Naive B cell (primary cell): Measurements from ENCODE around the gene KLRK1. TPM values are rescaled to one million over a fixed set of nuclear protein-coding genes. Genes with fewer than 3 reads are reported as not detected.
A peak's percentile ranks its signal among the peaks of the same experiment; 100 is the strongest.
"Not testable (repeated sequence)": the region's sequence is repeated elsewhere in the genome, so short reads cannot be mapped to it uniquely, and the experiment has no call there.

ENCODE experiments used
- ATAC-seq, 2 donors: fragments of 150-1000 bp; cut with Tn5 transposase; 2 replicates each; pipeline ENCODE4 v1.10.0; 2021; ENCODE audit warnings: low read depth in 2 of 2, mild to moderate bottlenecking in 2 of 2, moderate library complexity in 2 of 2
- DNase-seq: peaks from one replicate; pipeline ENCODE4 v3.0.0; 2022
- H3K27ac Mint-ChIP-seq, 6 donors: one replicate each; pipeline ENCODE4 v1.8.0; 2020 to 2022; ENCODE audit warnings: mild to moderate bottlenecking in 6 of 6, mixed read lengths in 6 of 6, moderate library complexity in 5 of 6, inconsistent platforms in 2 of 6
- H3K27me3 Mint-ChIP-seq, 3 donors: one replicate each; pipeline ENCODE4 v1.8.0; 2021 to 2022; ENCODE audit warnings: mixed read lengths in 3 of 3, mild to moderate bottlenecking in 1 of 3
- H3K36me3 Mint-ChIP-seq, 2 donors: one replicate each; pipeline ENCODE4 v1.8.0; 2020 to 2022; ENCODE audit warnings: mixed read lengths in 2 of 2, inconsistent platforms in 1 of 2, mild to moderate bottlenecking in 1 of 2
- H3K4me1 Mint-ChIP-seq, 3 donors: one replicate each; pipeline ENCODE4 v1.8.0; 2020 to 2022; ENCODE audit warnings: mixed read lengths in 3 of 3, inconsistent platforms in 1 of 3, mild to moderate bottlenecking in 1 of 3, moderate library complexity in 1 of 3
- H3K4me3 Mint-ChIP-seq, 8 donors: one replicate each; pipeline ENCODE4 v1.8.0; 2020 to 2022; ENCODE audit warnings: mild to moderate bottlenecking in 8 of 8, mixed read lengths in 8 of 8, moderate library complexity in 8 of 8, inconsistent platforms in 2 of 8
- H3K9me3 Mint-ChIP-seq, 7 donors: one replicate each; pipeline ENCODE4 v1.8.0; 2020 to 2022; ENCODE audit warnings: mixed read lengths in 7 of 7, mild to moderate bottlenecking in 5 of 7, inconsistent platforms in 2 of 7, moderate library complexity in 1 of 7
- polyA plus RNA-seq, 6 donors: library from polyadenylated mRNA; unstranded; fragments of 300-500 nt; fragmentation: Illumina TruSeq; gene quantifications; one replicate each; pipeline ENCODE4 v1.2.3, GENCODE V29; 2021; ENCODE audit warnings: low read depth in 6 of 6

Gene KLRK1
- polyA plus RNA-seq, 6 donors from 2014 or later: 3.3 to 56.7 (median 35.3) TPM

DNA sequence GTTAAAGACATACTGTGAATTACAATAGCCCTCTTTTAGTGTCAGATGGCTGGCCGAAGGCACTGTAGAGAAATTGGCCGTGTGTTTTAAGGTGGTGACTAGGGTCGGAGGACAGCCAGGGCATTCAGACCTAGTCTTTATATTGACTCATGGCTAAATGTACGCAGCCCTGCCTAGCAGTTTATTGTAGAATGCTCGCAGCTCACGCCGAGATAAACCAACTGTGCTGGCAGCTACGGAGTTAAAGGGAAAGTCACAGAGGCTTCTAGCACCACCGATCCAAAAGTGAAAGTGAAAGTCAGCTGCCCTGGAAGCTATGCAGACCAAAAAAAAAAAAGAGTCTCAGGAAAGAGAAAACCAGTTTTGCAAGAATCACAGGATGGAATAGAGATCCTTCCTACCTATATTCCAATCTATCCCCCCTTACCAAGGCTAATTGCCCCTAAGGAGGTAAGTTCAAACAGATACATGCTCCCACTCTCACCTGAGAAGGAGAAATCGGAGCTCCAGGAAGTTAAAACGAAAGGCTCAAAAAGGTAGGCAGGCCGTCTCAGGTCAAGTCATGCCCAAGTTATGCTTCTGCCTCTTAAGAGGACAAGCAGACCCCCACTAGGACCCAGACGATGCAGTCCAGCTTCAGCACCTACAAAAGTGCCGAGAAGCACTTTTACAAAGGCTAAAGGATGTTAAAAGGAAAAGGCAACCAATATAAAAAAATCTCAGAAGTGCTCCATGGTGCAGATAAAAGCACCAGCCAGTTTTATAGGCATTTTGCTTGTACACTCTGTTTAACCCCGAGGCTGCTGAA is 24.8 kb downstream of the KLRK1 start:
- peaks cover 4 to 22% (median 11%) of the 10 kb centered on the region in 3 donors for H3K4me1 Mint-ChIP-seq
- H3K36me3 Mint-ChIP-seq: peaks cover 6 to 10% of the 10 kb centered on the region in 2 donors
- no peak overlapping the region for H3K4me3 Mint-ChIP-seq
- peaks cover 0 to 4% (median 0%) of the 10 kb centered on the region in 7 donors for H3K9me3 Mint-ChIP-seq
- DNase-seq (peak; percentile 72), ATAC-seq (peak; percentile 82 to 84)
- H3K27me3 Mint-ChIP-seq: peaks cover 0 to under 1% (median 0%) of the 10 kb centered on the region in 3 donors
- no peak overlapping the region for H3K27ac Mint-ChIP-seq

DNA sequence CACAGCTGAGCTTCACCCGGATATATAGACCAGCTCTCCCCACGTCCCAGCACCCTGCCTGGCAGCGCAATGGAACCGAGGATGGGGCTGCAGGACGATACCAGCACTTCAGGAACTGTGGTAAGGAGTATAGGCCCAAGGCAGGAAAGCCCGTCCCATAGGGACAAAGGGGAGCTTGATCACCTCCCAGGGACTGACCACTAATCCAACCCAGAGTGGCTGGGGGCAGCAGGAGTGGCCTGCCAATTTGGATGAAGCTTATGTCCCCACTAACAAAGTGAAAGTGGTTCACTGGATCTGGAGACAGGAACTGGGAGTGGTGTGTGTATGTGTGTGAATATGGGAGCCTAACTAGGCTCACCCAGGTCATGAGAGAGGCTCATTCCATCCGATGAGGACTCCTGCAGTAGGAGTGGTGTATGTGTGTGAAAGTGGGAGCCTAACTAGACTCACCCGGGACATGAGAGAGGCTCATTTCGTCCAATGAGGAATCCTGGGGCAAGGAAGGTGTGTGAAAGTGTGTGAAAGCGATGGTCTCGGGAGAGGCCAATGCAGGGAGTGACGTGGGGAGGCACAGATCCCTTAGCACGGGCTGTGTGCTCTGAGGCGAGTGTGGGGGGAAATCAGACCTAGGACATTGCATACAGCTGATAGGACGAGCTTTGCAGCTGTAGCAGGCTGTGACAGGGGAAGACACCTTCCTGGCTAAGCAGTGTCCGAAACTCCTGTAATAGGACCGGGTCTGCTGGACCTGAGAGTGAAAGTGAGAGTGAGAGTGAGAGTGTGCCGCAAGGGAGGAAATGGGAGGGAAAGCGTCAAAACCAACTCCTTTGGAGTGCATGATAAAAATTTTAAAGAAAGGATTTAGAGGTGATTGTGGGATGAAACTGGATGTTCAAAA is 25.7 kb downstream of the KLRK1 start:
- no peak overlapping the region for H3K27ac Mint-ChIP-seq
- H3K36me3 Mint-ChIP-seq: peaks cover 4 to 10% of the 10 kb centered on the region in 2 donors
- H3K27me3 Mint-ChIP-seq: no peaks in the 10 kb centered on the region
- peaks cover 0 to 4% (median 0%) of the 10 kb centered on the region in 7 donors for H3K9me3 Mint-ChIP-seq
- no peak overlapping the region for H3K4me3 Mint-ChIP-seq
- ATAC-seq (peak; percentile 58 to 59), DNase-seq (peak; percentile 47)
- peaks cover 4 to 22% (median 11%) of the 10 kb centered on the region in 3 donors for H3K4me1 Mint-ChIP-seq

DNA sequence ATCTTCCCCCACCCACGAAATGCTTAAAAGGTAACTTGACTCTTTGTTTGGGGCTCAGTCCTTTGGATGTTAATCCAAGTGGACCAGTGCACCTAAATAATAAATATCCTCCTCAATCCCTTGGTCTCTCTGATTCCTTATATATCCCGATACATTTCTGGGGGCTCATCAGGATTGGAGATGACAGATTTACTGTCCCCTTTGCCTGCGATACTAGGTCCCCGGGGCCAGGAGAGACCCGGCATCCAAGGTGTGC is 26.3 kb downstream of the KLRK1 start:
- Mint-ChIP-seq H3K27ac (no peak overlapping the region), H3K4me3 (no peak overlapping the region), H3K36me3 (peaks cover 4 to 9% of the 10 kb centered on the region in 2 donors), H3K27me3 (no peaks in the 10 kb centered on the region), H3K4me1 (peaks cover 4 to 18% (median 11%) of the 10 kb centered on the region in 3 donors), H3K9me3 (peaks cover 0 to 4% (median 0%) of the 10 kb centered on the region in 7 donors)
- DNase-seq (no peak), ATAC-seq (no peak)

DNA sequence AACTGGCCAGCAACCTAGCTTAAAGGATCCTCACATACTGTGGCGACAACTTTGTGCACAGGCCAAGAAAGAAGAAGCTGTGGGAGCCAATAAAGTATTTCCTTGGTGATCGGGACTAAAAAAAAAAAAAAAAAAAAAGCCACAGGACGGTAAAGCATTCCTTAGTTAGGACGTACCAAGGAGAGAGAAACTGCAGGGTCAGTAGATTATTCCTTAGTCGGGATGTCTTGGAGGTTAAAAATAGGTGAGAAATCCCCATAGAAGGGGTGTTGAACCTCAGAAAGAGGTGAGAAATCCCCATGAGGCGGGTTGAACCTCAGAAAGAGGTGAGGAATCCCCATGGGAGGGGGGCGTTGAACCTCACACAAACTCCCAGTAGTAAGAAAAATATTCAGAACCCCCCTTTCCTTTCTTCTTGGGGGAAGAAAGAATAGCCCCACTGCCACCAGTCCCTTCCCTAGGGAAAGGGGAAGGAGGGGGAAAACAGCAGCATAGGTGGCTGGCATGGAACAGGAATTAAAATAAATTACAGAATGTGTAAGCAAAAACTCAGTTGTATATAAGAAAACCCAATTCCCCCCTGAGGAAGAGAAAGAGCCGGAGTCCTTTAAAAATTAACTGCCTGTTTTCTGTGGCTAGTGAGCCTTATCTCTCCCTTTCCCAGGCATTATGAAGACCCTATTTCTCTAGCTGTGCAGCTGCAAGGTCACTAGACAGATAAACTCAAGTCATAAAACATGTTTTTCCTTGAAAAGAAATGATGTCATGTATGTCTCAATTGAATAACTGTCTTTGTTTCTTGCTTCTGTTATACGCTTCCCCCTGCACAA is 26.8 kb downstream of the KLRK1 start:
- no peak for ATAC-seq
- H3K27ac Mint-ChIP-seq: peak overlapping the region in 3 of 6 donors; percentile 24 to 86 (median 46)
- peaks cover 4% of the 10 kb centered on the region in 2 donors for H3K36me3 Mint-ChIP-seq
- H3K27me3 Mint-ChIP-seq: no peaks in the 10 kb centered on the region
- H3K9me3 Mint-ChIP-seq: peaks cover 0 to 4% (median 0%) of the 10 kb centered on the region in 7 donors
- no peak for DNase-seq
- peaks cover 4 to 12% (median 11%) of the 10 kb centered on the region in 3 donors for H3K4me1 Mint-ChIP-seq
- H3K4me3 Mint-ChIP-seq: peak overlapping the region in 3 of 8 donors; percentile 30 to 65 (median 32)

DNA sequence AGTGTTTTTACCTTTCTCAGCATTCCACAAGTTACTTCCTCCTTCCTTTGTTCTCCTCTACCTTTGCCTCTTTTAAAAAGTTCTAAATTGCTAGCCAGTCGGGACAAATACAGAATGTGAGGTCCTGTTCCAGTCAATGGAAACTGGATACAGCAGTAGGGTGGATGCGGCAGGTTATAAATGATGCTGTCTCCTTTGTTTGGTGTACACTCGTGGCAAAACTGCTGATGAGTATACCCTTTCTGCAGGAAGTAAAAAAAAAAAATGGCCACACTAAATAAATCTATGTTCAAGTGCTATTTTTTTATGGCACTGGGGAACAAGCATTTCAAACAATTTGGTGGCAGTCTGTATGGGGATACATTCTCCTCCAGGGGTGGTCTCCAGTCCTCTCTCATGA is 27.5 kb downstream of the KLRK1 start:
- H3K27me3 Mint-ChIP-seq: no peaks in the 10 kb centered on the region
- H3K9me3 Mint-ChIP-seq: peaks cover 0 to 4% (median 0%) of the 10 kb centered on the region in 7 donors
- H3K4me1 Mint-ChIP-seq: peaks cover 4 to 11% (median 11%) of the 10 kb centered on the region in 3 donors
- H3K27ac Mint-ChIP-seq: peak overlapping the region in 4 of 6 donors; percentile 21 to 86 (median 38)
- ATAC-seq: no peak
- no peak for DNase-seq
- H3K4me3 Mint-ChIP-seq: peak overlapping the region in 3 of 8 donors; percentile 30 to 65 (median 32)
- peaks cover 0 to 4% of the 10 kb centered on the region in 2 donors for H3K36me3 Mint-ChIP-seq

DNA sequence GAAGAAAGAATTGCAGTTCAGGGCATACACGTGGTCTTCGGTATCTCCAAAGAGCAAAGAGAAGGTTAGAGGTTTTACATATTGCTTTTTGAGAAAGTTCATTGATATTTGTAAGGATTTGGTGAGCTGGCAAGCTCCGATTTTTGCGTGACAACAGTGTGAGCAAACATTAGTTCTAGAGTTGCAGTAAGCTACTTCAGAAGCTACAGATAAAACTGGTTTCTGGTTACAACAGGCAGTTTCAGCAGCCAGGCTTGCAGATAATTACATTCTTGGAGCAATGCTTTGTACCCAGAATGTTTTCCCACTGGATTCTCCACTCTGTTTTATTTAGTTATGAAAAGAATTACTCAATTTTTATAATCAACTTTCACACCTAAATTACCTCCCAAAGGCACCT is 28.2 kb downstream of the KLRK1 start:
- Mint-ChIP-seq H3K36me3 (peaks cover 0 to 4% of the 10 kb centered on the region in 2 donors), H3K9me3 (peaks cover 0 to 4% (median 0%) of the 10 kb centered on the region in 7 donors), H3K27me3 (no peaks in the 10 kb centered on the region), H3K4me3 (no peak overlapping the region), H3K4me1 (peaks cover 4 to 11% (median 6%) of the 10 kb centered on the region in 3 donors), H3K27ac (peak overlapping the region in 1 of 6 donors; percentile 28)
- no peak for DNase-seq
- ATAC-seq: no peak

DNA sequence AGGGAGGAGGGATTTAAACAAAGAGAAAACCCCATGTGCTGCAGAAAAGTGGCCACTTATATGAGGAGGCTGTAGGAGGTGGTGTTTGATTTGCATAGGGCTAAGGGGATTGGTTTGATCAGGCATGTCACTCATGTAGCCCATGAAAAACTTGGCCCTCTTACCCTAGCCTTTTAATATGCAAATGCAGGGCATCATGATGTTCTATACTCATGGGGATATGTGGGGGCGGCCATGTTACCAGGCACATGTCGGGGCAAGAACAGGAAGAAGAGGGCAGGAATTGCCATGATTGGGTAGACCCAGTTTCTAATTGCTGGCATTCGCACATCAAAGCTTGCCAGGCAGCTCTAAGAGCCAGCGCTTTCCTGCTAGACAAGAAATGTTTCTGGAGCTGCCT is 28.8 kb downstream of the KLRK1 start:
- DNase-seq: no peak
- ATAC-seq: no peak
- Mint-ChIP-seq H3K27me3 (no peaks in the 10 kb centered on the region), H3K9me3 (peaks cover 0 to 4% (median 0%) of the 10 kb centered on the region in 7 donors), H3K4me3 (no peak overlapping the region), H3K4me1 (peaks cover 4 to 11% (median 6%) of the 10 kb centered on the region in 3 donors), H3K27ac (no peak overlapping the region), H3K36me3 (peaks cover 0 to 4% of the 10 kb centered on the region in 2 donors)

DNA sequence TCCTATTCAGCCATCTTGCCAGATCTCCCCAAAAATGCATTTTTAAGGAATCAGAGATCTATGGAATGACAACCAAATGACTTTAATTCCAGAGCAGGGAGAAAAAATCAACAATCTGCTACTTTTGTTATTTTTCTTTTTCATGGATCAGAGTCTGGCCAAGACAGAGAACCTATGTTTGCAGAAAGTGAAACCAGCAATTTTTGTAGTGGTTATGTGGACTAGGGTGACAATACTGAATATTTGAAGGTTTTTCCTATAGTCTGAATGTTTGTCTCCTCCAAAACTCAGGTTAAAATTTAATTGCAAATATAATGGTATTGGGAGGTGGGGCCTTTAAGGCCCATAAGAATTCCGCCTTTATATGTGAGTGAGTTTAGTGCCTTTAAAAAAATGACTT is 30.9 kb downstream of the KLRK1 start:
- H3K4me3 Mint-ChIP-seq: no peak overlapping the region

DNA sequence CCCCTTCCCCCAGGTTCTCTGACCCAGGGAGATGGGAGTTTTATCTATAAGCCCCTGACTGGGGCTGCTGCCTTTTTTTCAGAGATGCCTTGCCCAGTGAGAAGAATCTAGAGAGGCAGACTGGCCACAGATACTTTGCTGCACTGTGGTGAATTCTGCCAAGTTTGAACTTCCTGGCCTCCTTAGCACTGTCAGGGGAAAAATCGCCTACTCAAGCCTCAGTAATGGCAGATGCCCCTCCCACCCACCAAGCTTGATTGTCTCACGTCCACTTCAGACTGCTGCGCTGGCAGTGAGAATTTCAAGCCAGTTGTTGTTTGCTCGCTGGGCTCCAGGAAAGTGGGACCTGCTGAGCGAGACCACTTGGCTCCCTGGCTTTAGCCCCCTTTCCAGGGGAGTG is 31.7 kb downstream of the KLRK1 start:
- Mint-ChIP-seq H3K4me1 (peaks cover 4 to 11% (median 6%) of the 10 kb centered on the region in 3 donors), H3K4me3 (no peak overlapping the region), H3K27me3 (peaks cover 0 to 3% (median under 1%) of the 10 kb centered on the region in 3 donors), H3K36me3 (peaks cover 0 to 4% of the 10 kb centered on the region in 2 donors), H3K9me3 (peaks cover 0 to 4% (median 0%) of the 10 kb centered on the region in 7 donors), H3K27ac (no peak overlapping the region)
- no peak for ATAC-seq
- no peak for DNase-seq

More for the DNA sequence above, 30.9 kb downstream of the KLRK1 start:
- peak overlapping the region in 1 of 6 donors; percentile 22 for H3K27ac Mint-ChIP-seq
- ATAC-seq: no peak
- peaks cover 0 to 4% (median 0%) of the 10 kb centered on the region in 7 donors for H3K9me3 Mint-ChIP-seq
- H3K4me1 Mint-ChIP-seq: peaks cover 4 to 11% (median 6%) of the 10 kb centered on the region in 3 donors
- peaks cover 0 to 4% of the 10 kb centered on the region in 2 donors for H3K36me3 Mint-ChIP-seq
- H3K27me3 Mint-ChIP-seq: no peaks in the 10 kb centered on the region
- DNase-seq: no peak

DNA sequence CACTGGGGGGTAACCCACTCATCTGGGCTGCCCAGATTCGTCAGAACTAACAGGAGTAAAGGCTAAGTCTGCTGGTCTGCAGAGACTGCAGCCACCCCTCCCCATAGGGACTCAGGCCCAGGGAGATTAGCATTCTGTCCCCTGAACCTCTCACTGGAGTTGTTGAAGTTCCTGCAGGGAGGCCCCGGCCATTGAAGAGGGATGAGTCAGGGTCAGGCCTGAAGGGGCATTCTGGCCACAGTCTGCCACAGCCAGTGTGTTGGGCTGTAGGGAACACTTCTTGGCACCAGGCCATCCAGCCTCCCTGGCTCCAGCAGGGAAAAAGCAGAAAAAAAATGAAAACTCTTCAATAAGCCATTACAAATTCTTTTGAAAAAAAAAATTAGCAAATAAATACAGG is 35.3 kb downstream of the KLRK1 start:
- Mint-ChIP-seq H3K27ac (no peak overlapping the region), H3K27me3 (peaks cover 7 to 22% (median 13%) of the 10 kb centered on the region in 3 donors), H3K36me3 (peaks cover 0 to 5% of the 10 kb centered on the region in 2 donors), H3K4me3 (no peak overlapping the region), H3K4me1 (peaks cover 0 to 2% (median 0%) of the 10 kb centered on the region in 3 donors), H3K9me3 (peaks cover 0 to 8% (median 2%) of the 10 kb centered on the region in 7 donors)
- DNase-seq (no peak), ATAC-seq (no peak)

DNA sequence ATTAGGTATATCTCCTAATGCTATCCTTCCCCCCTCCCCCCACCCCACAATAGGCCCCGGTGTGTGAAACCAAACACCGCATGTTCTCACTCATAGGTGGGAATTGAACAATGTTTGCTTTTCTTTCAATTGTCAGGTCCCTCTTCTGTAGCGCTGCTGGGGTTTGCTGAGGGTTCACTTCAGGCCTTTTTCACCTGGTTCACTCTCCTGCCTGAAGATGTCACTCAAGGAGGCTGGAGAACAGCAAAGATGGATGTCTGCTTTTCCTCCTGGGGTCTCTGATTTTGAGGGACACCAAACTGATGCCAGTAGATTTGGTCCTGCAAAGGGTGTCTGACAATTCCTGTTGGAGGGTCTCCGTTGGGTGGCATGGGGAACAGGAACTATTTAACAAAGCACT is 35.8 kb downstream of the KLRK1 start:
- Mint-ChIP-seq H3K27me3 (peaks cover 7 to 22% (median 13%) of the 10 kb centered on the region in 3 donors), H3K4me3 (no peak overlapping the region), H3K27ac (no peak overlapping the region), H3K9me3 (peaks cover 0 to 8% (median 2%) of the 10 kb centered on the region in 7 donors), H3K4me1 (peaks cover 0 to 2% (median 0%) of the 10 kb centered on the region in 3 donors), H3K36me3 (peaks cover 0 to 5% of the 10 kb centered on the region in 2 donors)
- ATAC-seq (no peak), DNase-seq (no peak)

DNA sequence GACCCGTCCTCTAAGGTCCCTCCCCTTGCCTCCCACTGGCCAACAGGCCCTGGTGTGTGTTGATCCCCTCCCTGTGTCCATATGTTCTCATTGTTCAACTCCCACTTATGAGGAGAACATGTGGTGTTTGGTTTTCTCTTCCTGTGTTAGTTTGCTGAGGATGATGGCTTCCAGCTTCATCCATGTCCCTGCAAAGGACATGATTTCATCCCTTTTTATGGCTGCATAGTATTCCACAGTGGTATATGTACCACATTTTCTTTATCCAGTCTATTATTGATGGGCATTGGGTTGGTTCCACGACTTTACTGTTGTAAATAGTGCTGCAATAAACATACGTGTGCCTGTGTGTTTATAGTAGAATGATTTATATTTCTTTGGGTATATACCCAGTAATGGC is 38.4 kb downstream of the KLRK1 start:
- H3K27me3 Mint-ChIP-seq: peaks cover 7 to 22% (median 13%) of the 10 kb centered on the region in 3 donors
- not testable (repeated sequence) for H3K27ac Mint-ChIP-seq, DNase-seq, H3K36me3 Mint-ChIP-seq, ATAC-seq, H3K4me3 Mint-ChIP-seq, H3K4me1 Mint-ChIP-seq, H3K9me3 Mint-ChIP-seq
